MCF 10A (cell line): ENCODE data around the gene ISM1. TPM values are rescaled to one million over a fixed set of nuclear protein-coding genes. Genes with fewer than 3 reads are reported as not detected.

Experiments used
- BruUV-seq: library from RNA; stranded (reverse); fragments of 400-500 nt; replicated peaks from 2 replicates; lab custom pipeline; 2021; lab: Mats Ljungman, UMichigan
- CTCF ChIA-PET: fragments of 300-600 bp; sonication (Branson Sonifier 250); formaldehyde crosslinking; extraction: SDS; loops from one replicate; lab custom pipeline; 2021; ENCODE audit warnings: antibody characterized with exemption, inconsistent platforms; lab: Yijun Ruan, JAX
- POLR2A ChIA-PET: fragments of 300-600, 350-650 bp; sonication (Branson Sonifier 250); formaldehyde crosslinking; extraction: SDS; loops from one replicate; lab custom pipeline; 2020; ENCODE audit warnings: antibody characterized with exemption, inconsistent platforms; lab: Yijun Ruan, JAX
- DNase-seq: peaks from one replicate; pipeline ENCODE4 v3.0.0-alpha.2; 2018; ENCODE audit not compliant: unreplicated experiment
- H3K27ac Mint-ChIP-seq: one replicate; pipeline ENCODE4 v1.8.0; 2022; ENCODE audit warnings: mild to moderate bottlenecking, low read depth, mixed read lengths; ENCODE audit not compliant: unreplicated experiment
- H3K27me3 Mint-ChIP-seq: one replicate; pipeline ENCODE4 v1.8.0; 2022; ENCODE audit warnings: mixed read lengths; ENCODE audit not compliant: insufficient read depth, unreplicated experiment
- H3K36me3 Mint-ChIP-seq: one replicate; pipeline ENCODE4 v1.8.0; 2022; ENCODE audit warnings: mild to moderate bottlenecking, moderate library complexity, mixed read lengths; ENCODE audit not compliant: insufficient read depth, unreplicated experiment
- H3K4me1 Mint-ChIP-seq: one replicate; pipeline ENCODE4 v1.8.0; 2022; ENCODE audit warnings: mixed read lengths; ENCODE audit not compliant: insufficient read depth, unreplicated experiment
- H3K4me3 Mint-ChIP-seq: one replicate; pipeline ENCODE4 v1.8.0; 2022; ENCODE audit warnings: mild to moderate bottlenecking, moderate library complexity, mixed read lengths; ENCODE audit not compliant: unreplicated experiment
- H3K9me3 Mint-ChIP-seq: one replicate; pipeline ENCODE4 v1.8.0; 2022; ENCODE audit warnings: mixed read lengths; ENCODE audit not compliant: unreplicated experiment
- CTCF ChIP-seq: fragments of 200-600 bp; IDR thresholded peaks from one replicate; pipeline ENCODE4 v1.8.0; 2022; ENCODE audit warnings: antibody characterized with exemption, mild to moderate bottlenecking; ENCODE audit not compliant: unreplicated experiment
- intact Hi-C: fragments of 100-400 bp; cut with micrococcal nuclease; formaldehyde crosslinking; loops from 2 replicates; pipeline ENCODE4 v1.14.1; 2022
- total RNA-seq: library from RNA; stranded (reverse); gene quantifications from 2 replicates; pipeline ENCODE4 v1.2.3, GENCODE V29; 2022

The ISM1 gene
- total RNA-seq, 1 experiment from 2014 or later: 1.0 TPM

DNA sequence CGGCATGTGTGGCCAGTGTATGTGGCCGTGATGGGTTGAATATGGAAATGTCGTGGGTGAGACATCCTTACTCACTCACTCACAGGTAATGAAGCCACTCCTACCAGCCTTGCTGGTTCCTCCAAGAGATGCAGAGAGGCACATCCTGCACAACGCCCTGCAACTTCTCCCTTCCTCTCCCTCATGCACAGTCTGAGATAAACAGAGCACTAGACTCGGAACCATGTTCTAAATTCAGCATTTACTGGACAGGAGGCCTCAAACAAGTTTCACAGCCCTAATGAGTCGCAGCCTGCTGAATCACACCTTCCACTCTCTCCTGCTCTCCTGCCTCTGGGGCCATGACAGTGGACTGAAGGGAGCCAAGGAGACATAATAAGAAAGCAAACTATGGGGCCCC is 91.2 kb downstream of the ISM1 start:
- POLR2A ChIA-PET: no interaction called here
- H3K27ac Mint-ChIP-seq: no peak overlapping the region
- no peaks in the 10 kb centered on the region for H3K9me3 Mint-ChIP-seq
- no peak for TF ChIP-seq CTCF
- intact Hi-C loops: no loop called here
- CTCF ChIA-PET: interaction anchor here (1.1 to 1.6 kb wide), 2 partner anchors 10 to 26 kb away, joined by 3 to 9 read pairs; no protein-coding TSS in a partner anchor
- no peak overlapping the region for H3K4me3 Mint-ChIP-seq
- no peaks in the 10 kb centered on the region for H3K36me3 Mint-ChIP-seq
- DNase-seq: no peak
- H3K4me1 Mint-ChIP-seq: no peaks in the 10 kb centered on the region
- no TSS peak for BruUV-seq
- no peaks in the 10 kb centered on the region for H3K27me3 Mint-ChIP-seq

DNA sequence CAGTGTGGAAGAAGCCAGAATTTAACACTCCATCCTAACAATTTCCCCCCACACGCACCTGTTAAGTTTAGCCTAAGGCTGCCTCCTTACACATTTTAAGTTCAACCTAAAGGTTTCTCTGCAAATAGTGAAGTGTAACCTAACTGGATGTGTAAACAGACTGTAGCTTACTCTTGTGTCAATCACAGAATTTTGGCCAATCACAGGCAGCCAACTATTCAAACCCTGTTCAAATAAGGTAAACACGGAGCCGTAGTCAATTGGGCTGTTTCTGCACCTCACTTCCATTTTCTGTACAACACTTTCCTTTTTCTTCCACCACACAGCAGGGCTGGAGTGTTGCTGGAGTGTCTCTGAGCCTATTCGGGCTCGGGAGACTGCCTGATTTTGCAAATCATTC is 92.1 kb downstream of the ISM1 start:
- Mint-ChIP-seq H3K4me3 (no peak overlapping the region), H3K9me3 (no peaks in the 10 kb centered on the region), H3K27me3 (no peaks in the 10 kb centered on the region), H3K27ac (no peak overlapping the region), H3K4me1 (no peaks in the 10 kb centered on the region), H3K36me3 (no peaks in the 10 kb centered on the region)
- no peak for DNase-seq
- POLR2A ChIA-PET: interaction anchor here (0.6 kb wide), 1 partner anchor 37 kb away, joined by 3 read pairs; no protein-coding TSS in a partner anchor
- BruUV-seq: no TSS peak
- CTCF ChIA-PET: interaction anchor here (1.0 to 1.6 kb wide), 4 partner anchors 10 to 388 kb away, joined by 3 to 9 read pairs (median 4); no protein-coding TSS in a partner anchor
- no peak for TF ChIP-seq CTCF
- intact Hi-C loops: no loop called here

DNA sequence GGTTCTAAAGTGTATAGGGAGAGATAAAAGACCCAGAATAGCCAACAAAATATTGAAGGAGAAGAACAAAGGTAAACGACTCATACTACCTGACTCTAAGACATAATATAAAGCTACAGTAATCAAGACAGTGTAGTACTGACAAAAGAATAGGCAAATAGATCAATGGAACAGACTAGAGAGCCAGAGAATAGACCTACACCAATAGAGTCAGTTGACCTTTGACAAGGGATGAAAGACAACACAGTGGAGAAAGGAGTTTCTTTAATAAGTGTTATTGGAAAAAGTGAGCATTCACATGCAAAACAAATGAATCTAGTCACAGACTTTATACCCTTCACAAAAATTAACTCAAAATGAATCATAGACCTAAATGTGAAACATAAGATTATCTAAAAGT is 96.4 kb downstream of the ISM1 start:
- no peak for DNase-seq
- ChIA-PET CTCF (interaction anchor here (0.7 to 1.2 kb wide), 2 partner anchors 31 to 158 kb away, joined by 3 to 4 read pairs; no protein-coding TSS in a partner anchor), POLR2A (no interaction called here)
- Mint-ChIP-seq H3K27ac (no peak overlapping the region), H3K9me3 (no peaks in the 10 kb centered on the region), H3K4me3 (no peak overlapping the region), H3K27me3 (no peaks in the 10 kb centered on the region), H3K4me1 (no peaks in the 10 kb centered on the region), H3K36me3 (no peaks in the 10 kb centered on the region)
- intact Hi-C loops: no loop called here
- no peak for TF ChIP-seq CTCF
- BruUV-seq: no TSS peak

GRCh38 chr20:13318871-13319521 is 97.9 kb downstream of the ISM1 start:
- no peak for DNase-seq
- TF ChIP-seq CTCF: no peak
- Mint-ChIP-seq H3K9me3 (no peaks in the 10 kb centered on the region), H3K4me1 (no peaks in the 10 kb centered on the region), H3K27ac (no peak overlapping the region), H3K36me3 (no peaks in the 10 kb centered on the region), H3K4me3 (no peak overlapping the region), H3K27me3 (no peaks in the 10 kb centered on the region)
- ChIA-PET CTCF (interaction anchor here (0.6 to 1.2 kb wide), 2 partner anchors 199 to 254 kb away, joined by 3 to 4 read pairs; no protein-coding TSS in a partner anchor), POLR2A (no interaction called here)
- no TSS peak for BruUV-seq
- intact Hi-C loops: no loop called here
